ENCODE data around the gene FTH1. TPM values are rescaled to one million over a fixed set of nuclear protein-coding genes. Genes with fewer than 3 reads are reported as not detected.

The FTH1 gene
- total RNA-seq, 1 experiment from 2014 or later: 3,345 TPM

DNA sequence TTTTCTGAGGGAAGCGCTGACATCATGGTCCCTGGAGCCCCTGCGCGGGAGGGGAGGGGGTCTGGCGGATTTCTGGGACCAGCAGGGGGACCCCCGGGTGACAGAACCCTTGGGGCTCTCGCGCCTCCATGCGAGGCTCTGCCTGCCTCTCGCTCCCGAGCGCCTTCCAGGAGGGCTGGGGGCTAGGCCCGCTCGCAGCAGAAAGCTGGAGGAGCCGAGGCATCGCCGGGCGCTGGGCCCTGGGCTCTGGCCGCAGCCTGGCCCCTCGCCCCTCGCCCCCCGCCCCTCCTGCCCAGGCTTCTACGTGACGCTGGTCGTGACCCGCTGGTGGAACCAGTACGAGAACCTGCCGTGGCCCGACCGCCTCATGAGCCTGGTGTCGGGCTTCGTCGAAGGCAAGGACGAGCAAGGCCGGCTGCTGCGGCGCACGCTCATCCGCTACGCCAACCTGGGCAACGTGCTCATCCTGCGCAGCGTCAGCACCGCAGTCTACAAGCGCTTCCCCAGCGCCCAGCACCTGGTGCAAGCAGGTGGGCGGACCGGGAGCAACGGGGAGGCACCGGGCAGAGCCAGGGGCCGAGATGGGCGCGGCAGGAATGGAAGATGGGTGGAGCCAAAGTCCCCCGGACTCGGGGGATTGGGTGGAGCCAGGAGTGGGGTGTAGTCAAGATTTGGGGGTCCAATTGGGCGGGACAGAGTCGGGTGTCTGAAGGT lies 11.9 kb downstream of the FTH1 start:
- H3K27ac ChIP-seq (ENCODE audit: low read depth, low read length): no peak overlapping the region
- H3K79me2 ChIP-seq (ENCODE audit: insufficient read depth, low read length): no peaks in the 10 kb centered on the region
- no peak overlapping the region for H3K4me3 ChIP-seq (replicated peaks in 1 of 2; ENCODE audit: low read depth in 1 of 2, low read length in 2 of 2)
- peaks cover 0 to 13% of the 10 kb centered on the region in 2 experiments; a peak in 2 of 4 replicates for H3K4me1 ChIP-seq (ENCODE audit: control insufficient read depth in 1 of 2, insufficient read depth in 2 of 2, low read length in 2 of 2)
- H4K20me1 ChIP-seq (ENCODE audit: insufficient read depth): no peaks in the 10 kb centered on the region
- H3K4me2 ChIP-seq (ENCODE audit: low read length): no peak overlapping the region
- ChIA-PET POLR2A (interaction anchor here (1.4 kb wide), 1 partner anchor 12 kb away, joined by 4 read pairs; the partner anchor contains the start of gene FTH1), CTCF (interaction anchor here (1.1 kb wide), 1 partner anchor 57 kb away, joined by 9 read pairs; no protein-coding TSS in a partner anchor), RAD21 (ENCODE audit: low non-redundant PET in 1 of 2, low total read pairs in 2 of 2, uncharacterized antibody in 2 of 2, unreplicated experiment in 2 of 2) (no interaction called here)
- intact Hi-C loops (cut with micrococcal nuclease): no loop called here
- H3K9me2 ChIP-seq (ENCODE audit: insufficient read depth): no peaks in the 10 kb centered on the region
- ATAC-seq: no peak
- H3K27me3 ChIP-seq (ENCODE audit: insufficient read depth, low read length): no peaks in the 10 kb centered on the region
- no peaks in the 10 kb centered on the region for H3K36me3 ChIP-seq (ENCODE audit: control insufficient read depth in 1 of 2, insufficient read depth in 2 of 2, low read length in 2 of 2)
- BruUV-seq (replicated peaks): no TSS peak
- no peaks in the 10 kb centered on the region for H3K9me3 ChIP-seq (ENCODE audit: control insufficient read depth in 1 of 2, insufficient read depth in 1 of 2, low read depth in 1 of 2, low read length in 2 of 2)
- no peak for DNase-seq (ENCODE audit: low read depth, low spot score)
- H3K9ac ChIP-seq (ENCODE audit: low read length): no peak overlapping the region
- no peak overlapping the region for H2AFZ ChIP-seq (ENCODE audit: low read depth, low read length, poor library complexity, severe bottlenecking)
- TF ChIP-seq ZFX (IDR thresholded peaks at IDR 0.05) (no peak), POLR2A (IDR thresholded peaks at IDR 0.05; ENCODE audit: borderline replicate concordance, extremely low read depth, insufficient read depth, insufficient read length) (no peak), ELF1 (IDR thresholded peaks at IDR 0.05; ENCODE audit: borderline replicate concordance, low read depth) (no peak), JUND (IDR thresholded peaks at IDR 0.05) (no peak), EZH2phosphoT487 (IDR thresholded peaks at IDR 0.05; ENCODE audit: borderline replicate concordance) (no peak), SP1 (IDR thresholded peaks at IDR 0.05; ENCODE audit: low read depth) (no peak), FOSL1 (IDR thresholded peaks at IDR 0.05; ENCODE audit: low read depth) (no peak), SRF (IDR thresholded peaks at IDR 0.05; ENCODE audit: low read depth) (no peak), ZNF274 (IDR thresholded peaks at IDR 0.05; ENCODE audit: low read depth, low read length) (no peak), TCF7L2 (IDR thresholded peaks at IDR 0.05; ENCODE audit: borderline replicate concordance, extremely low read depth, insufficient read depth, insufficient read length) (no peak), EZH2 (IDR thresholded peaks at IDR 0.05) (no peak)
- TF ChIP-seq, protein P1, sequence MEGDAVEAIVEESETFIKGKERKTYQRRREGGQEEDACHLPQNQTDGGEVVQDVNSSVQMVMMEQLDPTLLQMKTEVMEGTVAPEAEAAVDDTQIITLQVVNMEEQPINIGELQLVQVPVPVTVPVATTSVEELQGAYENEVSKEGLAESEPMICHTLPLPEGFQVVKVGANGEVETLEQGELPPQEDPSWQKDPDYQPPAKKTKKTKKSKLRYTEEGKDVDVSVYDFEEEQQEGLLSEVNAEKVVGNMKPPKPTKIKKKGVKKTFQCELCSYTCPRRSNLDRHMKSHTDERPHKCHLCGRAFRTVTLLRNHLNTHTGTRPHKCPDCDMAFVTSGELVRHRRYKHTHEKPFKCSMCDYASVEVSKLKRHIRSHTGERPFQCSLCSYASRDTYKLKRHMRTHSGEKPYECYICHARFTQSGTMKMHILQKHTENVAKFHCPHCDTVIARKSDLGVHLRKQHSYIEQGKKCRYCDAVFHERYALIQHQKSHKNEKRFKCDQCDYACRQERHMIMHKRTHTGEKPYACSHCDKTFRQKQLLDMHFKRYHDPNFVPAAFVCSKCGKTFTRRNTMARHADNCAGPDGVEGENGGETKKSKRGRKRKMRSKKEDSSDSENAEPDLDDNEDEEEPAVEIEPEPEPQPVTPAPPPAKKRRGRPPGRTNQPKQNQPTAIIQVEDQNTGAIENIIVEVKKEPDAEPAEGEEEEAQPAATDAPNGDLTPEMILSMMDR (IDR thresholded peaks at IDR 0.05 in 2 of 3, conservative IDR thresholded peaks at IDR 0.05 in 1 of 3; ENCODE audit: borderline replicate concordance in 1 of 3, insufficient read depth in 1 of 3, low read depth in 2 of 3, low read length in 2 of 3): no peak
- TF ChIP-seq, protein P2, sequence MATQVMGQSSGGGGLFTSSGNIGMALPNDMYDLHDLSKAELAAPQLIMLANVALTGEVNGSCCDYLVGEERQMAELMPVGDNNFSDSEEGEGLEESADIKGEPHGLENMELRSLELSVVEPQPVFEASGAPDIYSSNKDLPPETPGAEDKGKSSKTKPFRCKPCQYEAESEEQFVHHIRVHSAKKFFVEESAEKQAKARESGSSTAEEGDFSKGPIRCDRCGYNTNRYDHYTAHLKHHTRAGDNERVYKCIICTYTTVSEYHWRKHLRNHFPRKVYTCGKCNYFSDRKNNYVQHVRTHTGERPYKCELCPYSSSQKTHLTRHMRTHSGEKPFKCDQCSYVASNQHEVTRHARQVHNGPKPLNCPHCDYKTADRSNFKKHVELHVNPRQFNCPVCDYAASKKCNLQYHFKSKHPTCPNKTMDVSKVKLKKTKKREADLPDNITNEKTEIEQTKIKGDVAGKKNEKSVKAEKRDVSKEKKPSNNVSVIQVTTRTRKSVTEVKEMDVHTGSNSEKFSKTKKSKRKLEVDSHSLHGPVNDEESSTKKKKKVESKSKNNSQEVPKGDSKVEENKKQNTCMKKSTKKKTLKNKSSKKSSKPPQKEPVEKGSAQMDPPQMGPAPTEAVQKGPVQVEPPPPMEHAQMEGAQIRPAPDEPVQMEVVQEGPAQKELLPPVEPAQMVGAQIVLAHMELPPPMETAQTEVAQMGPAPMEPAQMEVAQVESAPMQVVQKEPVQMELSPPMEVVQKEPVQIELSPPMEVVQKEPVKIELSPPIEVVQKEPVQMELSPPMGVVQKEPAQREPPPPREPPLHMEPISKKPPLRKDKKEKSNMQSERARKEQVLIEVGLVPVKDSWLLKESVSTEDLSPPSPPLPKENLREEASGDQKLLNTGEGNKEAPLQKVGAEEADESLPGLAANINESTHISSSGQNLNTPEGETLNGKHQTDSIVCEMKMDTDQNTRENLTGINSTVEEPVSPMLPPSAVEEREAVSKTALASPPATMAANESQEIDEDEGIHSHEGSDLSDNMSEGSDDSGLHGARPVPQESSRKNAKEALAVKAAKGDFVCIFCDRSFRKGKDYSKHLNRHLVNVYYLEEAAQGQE (IDR thresholded peaks at IDR 0.05; ENCODE audit: low read depth): no peak
